PC-9 (cell line): ENCODE results near the gene SPAG9. TPM values are rescaled to one million over a fixed set of nuclear protein-coding genes. Genes with fewer than 3 reads are reported as not detected.
"Not testable (repeated sequence)": the region's sequence is repeated elsewhere in the genome, so short reads cannot be mapped to it uniquely, and the experiment has no call there.

Experiments used
- BruUV-seq: library from RNA; stranded (reverse); fragments of 400-500 nt; replicated peaks from 2 replicates; lab custom pipeline; 2021; lab: Mats Ljungman, UMichigan
- CTCF ChIA-PET: fragments of 300-600 bp; sonication (Branson Sonifier 250); formaldehyde crosslinking; loops from one replicate; lab custom pipeline; 2022; ENCODE audit warnings: antibody characterized with exemption; lab: Charles Lee
- POLR2A ChIA-PET: fragments of 300-600 bp; sonication (Branson Sonifier 250); formaldehyde crosslinking; loops from one replicate; lab custom pipeline; 2022; ENCODE audit warnings: antibody characterized with exemption; ENCODE audit not compliant: unreplicated experiment; lab: Charles Lee
- DNase-seq, 2 experiments: peaks; one replicate each; pipeline versions ENCODE4 v3.0.0 to v3.0.0-alpha.2; 2015 to 2022; ENCODE audit warnings: mixed read lengths in 1 of 2
- H2AFZ ChIP-seq: fragments of 200-600 bp; sonication (generic); 2 replicates; pipeline ENCODE4 v1.8.1; 2017; ENCODE audit warnings: antibody characterized with exemption
- H3F3A ChIP-seq: fragments of 200-600 bp; sonication (generic); 2 replicates; pipeline ENCODE4 v1.8.1; 2017; ENCODE audit warnings: antibody characterized with exemption, mild to moderate bottlenecking, low read depth; ENCODE audit not compliant: insufficient read depth
- H3K27ac ChIP-seq: fragments of 200-600 bp; sonication (generic); 2 replicates; pipeline ENCODE4 v1.6.1; 2016; ENCODE audit warnings: mixed run types
- H3K27me3 ChIP-seq: fragments of 200-600 bp; sonication (generic); 2 replicates; pipeline ENCODE4 v1.6.1; 2016; ENCODE audit warnings: low read depth, mixed run types; ENCODE audit not compliant: insufficient read depth
- H3K36me3 ChIP-seq: fragments of 200-600 bp; sonication (generic); 2 replicates; pipeline ENCODE4 v1.6.1; 2016; ENCODE audit warnings: low read depth, mixed run types
- H3K4me1 ChIP-seq: fragments of 200-600 bp; sonication (generic); replicated peaks from 2 replicates; pipeline ENCODE4 v1.6.1; 2016; ENCODE audit warnings: mixed run types; ENCODE audit not compliant: insufficient read depth
- H3K4me2 ChIP-seq: fragments of 200-600 bp; sonication (generic); 2 replicates; pipeline ENCODE4 v1.6.1; 2017; ENCODE audit warnings: mixed run types
- H3K4me3 ChIP-seq: fragments of 200-600 bp; sonication (generic); 2 replicates; pipeline ENCODE4 v1.6.1; 2016; ENCODE audit warnings: mixed run types
- H3K79me2 ChIP-seq: fragments of 200-600 bp; sonication (generic); 2 replicates; pipeline ENCODE4 v1.6.1; 2017; ENCODE audit warnings: low read depth, mixed run types
- H3K9me2 ChIP-seq: fragments of 200-600 bp; sonication (generic); 2 replicates; pipeline ENCODE4 v1.8.1; 2017; ENCODE audit warnings: mild to moderate bottlenecking; ENCODE audit not compliant: insufficient read depth
- H3K9me3 ChIP-seq: fragments of 200-600 bp; sonication (generic); 2 replicates; pipeline ENCODE4 v1.8.1; 2016; ENCODE audit warnings: low read depth; ENCODE audit not compliant: insufficient read depth
- H4K20me1 ChIP-seq: fragments of 200-600 bp; sonication (generic); 2 replicates; pipeline ENCODE4 v1.8.1; 2017; ENCODE audit not compliant: insufficient read depth
- CTCF ChIP-seq: fragments of 200-600 bp; sonication (generic); conservative IDR thresholded peaks from 2 replicates; pipeline ENCODE4 v1.6.1; 2017; ENCODE audit warnings: mixed run types, antibody characterized with exemption, mild to moderate bottlenecking, moderate library complexity
- EZH2 ChIP-seq: fragments of 200-600 bp; sonication (generic); IDR thresholded peaks from 2 replicates; pipeline ENCODE4 v1.8.0; 2017; ENCODE audit warnings: antibody characterized with exemption, low read depth
- intact Hi-C: fragments of 100-400 bp; cut with micrococcal nuclease; formaldehyde crosslinking; loops from one replicate; pipeline ENCODE4 v1.10.0; 2022; ENCODE audit not compliant: unreplicated experiment
- total RNA-seq: library from RNA; stranded (reverse); gene quantifications from 2 replicates; pipeline ENCODE4 v1.2.3, GENCODE V29; 2021

Gene SPAG9
- total RNA-seq, 1 experiment from 2014 or later, result 51.8 TPM

- intact Hi-C loops, result loop anchor here (2.0 kb wide), 1 partner anchor 141 kb away; the partner anchor contains the start of genes MBTD1 and UTP18
- BruUV-seq, result no TSS peak
- POLR2A ChIA-PET, result interaction anchor here (0.6 kb wide), 1 partner anchor 482 kb away, joined by 19 read pairs; no protein-coding TSS in a partner anchor
Measured at GRCh38 chr17:51119415-51120356, 982 bp downstream of the SPAG9 start.

DNA sequence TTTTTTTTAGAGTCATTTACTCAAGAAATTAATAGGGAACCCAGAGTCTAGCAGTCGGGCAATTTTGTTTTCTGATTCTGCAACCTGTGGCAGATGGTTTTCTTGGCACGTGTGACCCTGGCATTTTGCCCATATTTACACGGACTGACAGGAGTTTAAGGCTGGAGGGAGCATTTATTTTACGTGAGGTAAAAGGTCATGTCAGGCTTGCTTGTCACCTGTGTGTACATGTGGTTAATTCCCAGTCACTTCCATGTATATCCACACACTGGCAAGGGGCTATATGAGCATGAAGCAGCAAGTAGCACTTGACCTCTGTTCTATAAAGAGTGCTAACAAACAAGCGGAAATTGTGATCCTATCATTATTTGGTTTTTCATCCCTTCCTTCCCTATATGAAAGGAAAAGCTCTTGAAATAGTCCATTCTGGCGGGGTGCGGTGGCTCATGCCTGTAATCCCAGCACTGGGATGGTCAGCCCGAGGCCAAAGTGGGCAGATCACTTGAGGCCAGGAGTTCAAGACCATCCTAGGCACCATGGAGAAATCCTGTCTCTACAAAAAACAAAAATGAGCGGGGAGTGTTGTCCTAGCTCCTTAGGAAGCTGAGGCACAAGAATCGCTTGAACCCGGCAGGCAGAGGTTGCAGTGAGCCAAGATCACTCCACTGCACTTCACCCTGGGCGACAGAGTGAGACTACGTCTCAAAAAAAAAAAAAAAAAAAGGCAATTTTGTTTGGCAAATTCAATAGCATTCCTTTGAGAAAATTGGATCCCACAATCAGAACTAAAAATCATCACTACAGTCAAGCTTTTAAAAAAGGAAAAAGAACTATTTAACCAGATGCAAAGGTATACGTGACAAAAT lies 2.1 kb downstream of the SPAG9 start:
- H3K79me2 ChIP-seq, result peaks cover 69% of the 10 kb centered on the region
- peak overlapping the region; percentile 95 for H3K4me3 ChIP-seq
- H3K4me2 ChIP-seq, result peak overlapping the region; percentile 97
- peaks cover 31% of the 10 kb centered on the region for H3F3A ChIP-seq
- TSS peak; percentile 32 for BruUV-seq
- H3K9me2 ChIP-seq, result no peaks in the 10 kb centered on the region
- ChIA-PET POLR2A (no interaction called here), CTCF (no interaction called here)
- no peaks in the 10 kb centered on the region for H3K36me3 ChIP-seq
- peaks cover 29% of the 10 kb centered on the region for H3K4me1 ChIP-seq
- H3K27ac ChIP-seq, result no peak overlapping the region
- H4K20me1 ChIP-seq, result peaks cover 30% of the 10 kb centered on the region
- intact Hi-C loops, result no loop called here
- TF ChIP-seq EZH2 (no peak), CTCF (no peak)
- no peak overlapping the region for H2AFZ ChIP-seq
- no peaks in the 10 kb centered on the region for H3K27me3 ChIP-seq
- no peaks in the 10 kb centered on the region for H3K9me3 ChIP-seq
- no peak for DNase-seq

More at GRCh38 chr17:51119415-51120356, 982 bp downstream of the SPAG9 start:
- peak overlapping the region; percentile 95 for H3K4me3 ChIP-seq
- H3K79me2 ChIP-seq, result peaks cover 58% of the 10 kb centered on the region
- peak overlapping the region; percentile 69 for H3K27ac ChIP-seq
- H3K4me2 ChIP-seq, result peak overlapping the region; percentile 97
- CTCF ChIA-PET, result interaction anchor here (0.6 to 0.7 kb wide), 2 partner anchors 34 to 534 kb away, joined by 3 to 4 read pairs; partner anchors contain the start of gene NME1
- DNase-seq, result peak; percentile 45 to 61
- TF ChIP-seq CTCF (peak; percentile 64), EZH2 (no peak)
- H3K36me3 ChIP-seq, result no peaks in the 10 kb centered on the region
- peaks cover 36% of the 10 kb centered on the region for H3F3A ChIP-seq
- peak overlapping the region; percentile 83 for H2AFZ ChIP-seq
- no peaks in the 10 kb centered on the region for H3K27me3 ChIP-seq
- H3K4me1 ChIP-seq, result peaks cover 29% of the 10 kb centered on the region
- peaks cover 30% of the 10 kb centered on the region for H4K20me1 ChIP-seq
- H3K9me3 ChIP-seq, result no peaks in the 10 kb centered on the region
- H3K9me2 ChIP-seq, result no peaks in the 10 kb centered on the region

GRCh38 chr17:51115179-51115578 lies 5.5 kb downstream of the SPAG9 start:
- ChIA-PET CTCF (interaction anchor here (0.7 kb wide), 1 partner anchor 113 kb away, joined by 3 read pairs; no protein-coding TSS in a partner anchor), POLR2A (interaction anchor here (0.6 kb wide), 1 partner anchor 127 kb away, joined by 8 read pairs; no protein-coding TSS in a partner anchor)
- Histone ChIP-seq H3K9me2 (no peaks in the 10 kb centered on the region), H2AFZ (no peak overlapping the region), H3K9me3 (no peaks in the 10 kb centered on the region), H3F3A (peaks cover 10% of the 10 kb centered on the region; the same call in 1 of the 2 replicates), H3K36me3 (no peaks in the 10 kb centered on the region), H3K4me3 (no peak overlapping the region), H3K27me3 (no peaks in the 10 kb centered on the region), H3K79me2 (peaks cover 99% of the 10 kb centered on the region), H3K4me2 (no peak overlapping the region), H3K27ac (no peak overlapping the region), H4K20me1 (peaks cover 35% of the 10 kb centered on the region), H3K4me1 (peaks cover 14% of the 10 kb centered on the region)
- no peak for DNase-seq
- intact Hi-C loops, result no loop called here
- BruUV-seq, result no TSS peak
- TF ChIP-seq CTCF (no peak), EZH2 (no peak)

DNA sequence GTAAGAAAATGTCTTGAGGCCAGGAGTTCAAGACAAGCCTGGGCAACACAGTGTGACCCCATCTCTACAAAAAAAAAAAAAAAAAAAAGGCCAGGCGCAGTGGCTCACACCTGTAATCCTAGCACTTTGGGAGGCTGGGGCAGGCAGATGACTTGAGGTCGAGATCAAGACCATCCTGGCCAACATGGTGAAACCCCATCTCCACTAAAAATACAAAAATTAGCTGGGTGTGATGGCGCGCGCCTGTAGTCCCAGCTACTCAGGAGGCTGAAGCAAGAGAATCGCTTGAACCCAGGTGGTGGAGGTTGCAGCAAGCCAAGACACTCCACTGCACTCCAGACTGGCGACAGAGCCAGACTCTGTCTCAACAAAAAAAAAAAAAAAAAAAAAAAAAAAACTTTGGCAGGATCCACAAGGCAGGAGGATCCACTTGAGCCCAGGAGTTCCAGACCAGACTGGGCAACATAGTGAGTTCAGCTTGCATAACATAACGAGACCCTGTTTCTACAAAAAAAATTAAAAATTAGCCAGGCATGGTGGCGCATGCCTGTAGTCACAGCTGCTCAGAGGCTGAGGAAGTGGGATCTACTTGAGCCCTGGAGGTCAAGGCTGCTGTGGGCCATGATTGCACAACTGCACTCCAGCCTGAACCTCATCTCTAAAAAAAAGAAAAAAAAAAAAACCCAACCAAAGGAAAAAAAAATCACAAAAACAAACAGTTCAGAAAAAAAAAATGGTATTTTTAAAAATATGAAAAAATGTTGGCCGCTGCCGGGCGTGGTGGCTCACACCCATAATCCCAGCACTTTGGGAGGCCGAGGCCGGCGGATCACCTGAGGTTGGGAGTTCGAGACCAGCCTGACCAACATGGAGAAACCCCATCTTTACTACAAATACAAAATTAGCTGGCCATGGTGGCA lies 8.1 kb downstream of the SPAG9 start:
- DNase-seq, H3K4me3 ChIP-seq, H3F3A ChIP-seq, H3K9me3 ChIP-seq, H3K36me3 ChIP-seq, intact Hi-C loops, H3K4me2 ChIP-seq, H2AFZ ChIP-seq, H3K4me1 ChIP-seq, H3K27ac ChIP-seq, H3K9me2 ChIP-seq, POLR2A ChIA-PET, BruUV-seq, CTCF ChIA-PET, H3K27me3 ChIP-seq: not testable (repeated sequence)
- H4K20me1 ChIP-seq, result peaks cover 26% of the 10 kb centered on the region
- peaks cover 92% of the 10 kb centered on the region for H3K79me2 ChIP-seq
